CD14-positive monocyte (primary cell): ENCODE measurements around the gene ISCA1. TPM values are rescaled to one million over a fixed set of nuclear protein-coding genes. Genes with fewer than 3 reads are reported as not detected.
A peak's percentile ranks its signal among the peaks of the same experiment; 100 is the strongest.

Source experiments
- DNase-seq, 3 donors: peaks; one replicate each; pipeline ENCODE4 v3.0.0-alpha.2; 2011 to 2022
- H2AFZ ChIP-seq: 2 replicates; pipeline ENCODE4 v1.6.0; 2012; ENCODE audit warnings: mild to moderate bottlenecking, low read depth, low read length, inconsistent platforms; ENCODE audit not compliant: insufficient read depth, poor library complexity, severe bottlenecking
- H3K27ac ChIP-seq, 2 donors: 1 replicate in 1 of 2; 2 replicates in 1 of 2; pipeline ENCODE4 v1.5.1; 2012 to 2013; ENCODE audit warnings: low read length in 2 of 2, control low read depth in 1 of 2, inconsistent platforms in 1 of 2, low read depth in 1 of 2, mild to moderate bottlenecking in 1 of 2
- H3K27me3 ChIP-seq, 2 donors: one replicate each; pipeline versions ENCODE4 v1.6.0 to v1.6.1; 2011 to 2013; ENCODE audit warnings: low read length in 2 of 2; ENCODE audit not compliant: control insufficient read depth in 2 of 2, insufficient read depth in 2 of 2
- H3K36me3 ChIP-seq, 2 donors: replicated peaks in 1 of 2; 1 replicate in 1 of 2; 2 replicates in 1 of 2; pipeline versions ENCODE4 v1.5.1 to v1.6.1; 2012 to 2013; ENCODE audit warnings: low read length in 2 of 2, control low read depth in 1 of 2, inconsistent platforms in 1 of 2, mild to moderate bottlenecking in 1 of 2; ENCODE audit not compliant: insufficient read depth in 2 of 2, control insufficient read depth in 1 of 2
- H3K4me1 ChIP-seq, 2 donors: 1 replicate in 1 of 2; 2 replicates in 1 of 2; pipeline versions ENCODE4 v1.5.1 to v1.6.1; 2012 to 2013; ENCODE audit warnings: low read length in 2 of 2, control low read depth in 1 of 2, inconsistent platforms in 1 of 2, mild to moderate bottlenecking in 1 of 2, moderate library complexity in 1 of 2; ENCODE audit not compliant: insufficient read depth in 2 of 2, control insufficient read depth in 1 of 2
- H3K4me2 ChIP-seq: replicated peaks from 2 replicates; pipeline ENCODE3; 2012; ENCODE audit warnings: low read length, moderate library complexity, mild to moderate bottlenecking; ENCODE audit not compliant: poor library complexity, severe bottlenecking; ENCODE audit errors: extremely low read depth
- H3K4me3 ChIP-seq, 3 experiments: fragments of 200-600 bp in 1 of 3; sonication (generic) in 1 of 3; replicated peaks in 1 of 3; 1 replicate in 2 of 3; 2 replicates in 1 of 3; pipeline ENCODE4 v1.5.1; 2011 to 2013; ENCODE audit warnings: low read length in 3 of 3, mild to moderate bottlenecking in 3 of 3, control low read depth in 2 of 3, low read depth in 2 of 3, inconsistent platforms in 1 of 3, moderate library complexity in 1 of 3
- H3K79me2 ChIP-seq: 2 replicates; pipeline ENCODE4 v1.6.0; 2012; ENCODE audit warnings: mild to moderate bottlenecking, control low read depth, inconsistent platforms, low read length, moderate library complexity; ENCODE audit not compliant: insufficient read depth
- H3K9ac ChIP-seq: 2 replicates; pipeline ENCODE4 v1.6.0; 2017; ENCODE audit warnings: low read length, mild to moderate bottlenecking; ENCODE audit not compliant: insufficient read depth, poor library complexity, severe bottlenecking
- H3K9me3 ChIP-seq, 2 donors: replicated peaks in 1 of 2; 1 replicate in 1 of 2; 2 replicates in 1 of 2; pipeline versions ENCODE4 v1.5.1 to v1.6.1; 2012 to 2013; ENCODE audit warnings: low read length in 2 of 2, control low read depth in 1 of 2; ENCODE audit not compliant: control insufficient read depth in 1 of 2, insufficient read depth in 1 of 2
- H4K20me1 ChIP-seq: 2 replicates; pipeline ENCODE4 v1.6.0; 2012; ENCODE audit warnings: mild to moderate bottlenecking, low read length, control low read depth, moderate library complexity; ENCODE audit not compliant: insufficient read depth
- H3K27ac Mint-ChIP-seq, 7 donors: one replicate each; pipeline ENCODE4 v1.8.0; 2020; ENCODE audit warnings: mild to moderate bottlenecking in 7 of 7, mixed read lengths in 7 of 7, moderate library complexity in 6 of 7, inconsistent platforms in 2 of 7
- H3K27me3 Mint-ChIP-seq, 3 donors: one replicate each; pipeline ENCODE4 v1.8.0; 2021 to 2022; ENCODE audit warnings: low read depth in 3 of 3, mild to moderate bottlenecking in 3 of 3, mixed read lengths in 3 of 3, moderate library complexity in 3 of 3, inconsistent platforms in 1 of 3
- H3K36me3 Mint-ChIP-seq, 2 donors: one replicate each; pipeline ENCODE4 v1.8.0; 2020; ENCODE audit warnings: mixed read lengths in 2 of 2, inconsistent platforms in 1 of 2, mild to moderate bottlenecking in 1 of 2
- H3K4me1 Mint-ChIP-seq: one replicate; pipeline ENCODE4 v1.8.0; 2020; ENCODE audit warnings: mild to moderate bottlenecking, mixed read lengths
- H3K4me3 Mint-ChIP-seq, 2 donors: one replicate each; pipeline ENCODE4 v1.8.0; 2020; ENCODE audit warnings: mild to moderate bottlenecking in 2 of 2, mixed read lengths in 2 of 2, moderate library complexity in 1 of 2
- H3K9me3 Mint-ChIP-seq, 7 donors: one replicate each; pipeline ENCODE4 v1.8.0; 2020 to 2022; ENCODE audit warnings: mixed read lengths in 7 of 7, mild to moderate bottlenecking in 6 of 7, moderate library complexity in 6 of 7, inconsistent platforms in 2 of 7
- CTCF ChIP-seq: fragments of 200-600 bp; IDR thresholded peaks from one replicate; pipeline ENCODE4 v1.8.0; 2022; ENCODE audit warnings: antibody characterized with exemption, mild to moderate bottlenecking
- WGBS: methylation state at CpG from one replicate; pipeline ENCODE4 v1.1.5; 2013; ENCODE audit warnings: missing lambda C conversion rate; ENCODE audit not compliant: insufficient coverage; 5-methylcytosine and 5-hydroxymethylcytosine counted together
- intact Hi-C, 2 donors: fragments of 100-400 bp; cut with micrococcal nuclease; formaldehyde crosslinking; loops; one replicate each; pipeline versions ENCODE4 v1.15.0 to v1.15.1; 2023
- polyA plus RNA-seq, 3 donors: library from polyadenylated mRNA; depleted of rRNA in 1 of 3; unstranded in 2 of 3; stranded (reverse) in 1 of 3; fragments of 300-500 nt in 2 of 3; fragments of >200 nt in 1 of 3; fragmentation: Illumina TruSeq in 2 of 3; gene quantifications; 1 replicate in 2 of 3; 2 replicates in 1 of 3; pipeline ENCODE4 v1.2.3, GENCODE V29; 2012 to 2021

ISCA1 gene
- polyA plus RNA-seq, 3 donors, result 13.2 to 46.7 (median 36.9) TPM

DNA sequence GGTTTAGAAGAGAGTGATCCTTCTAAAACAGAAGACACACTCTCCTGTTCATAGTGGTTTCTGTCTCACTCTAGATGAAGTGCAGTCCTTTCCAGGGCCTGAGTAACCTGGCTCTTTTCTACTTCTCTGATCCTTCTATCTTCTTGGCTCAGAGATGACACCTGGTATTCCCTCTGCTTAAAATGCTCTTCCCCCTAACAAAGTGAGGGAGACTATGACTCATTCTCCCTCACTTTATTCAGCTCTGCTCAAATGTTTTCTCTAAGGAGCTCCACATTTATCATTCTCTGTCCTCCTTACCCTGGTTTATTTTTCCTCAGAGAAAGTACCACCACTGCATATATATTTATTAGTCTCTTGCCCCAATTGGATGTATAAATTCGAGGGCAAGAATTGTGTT lies 47.3 kb upstream of the ISCA1 start:
- no peak overlapping the region for H3K4me2 ChIP-seq
- H3K4me1 Mint-ChIP-seq, result no peaks in the 10 kb centered on the region
- no peaks in the 10 kb centered on the region for H3K9me3 ChIP-seq
- H2AFZ ChIP-seq, result no peak overlapping the region
- no peaks in the 10 kb centered on the region for H3K4me1 ChIP-seq
- no peak overlapping the region for H3K4me3 ChIP-seq
- H4K20me1 ChIP-seq, result peaks cover 75% of the 10 kb centered on the region
- DNase-seq, result no peak
- H3K9me3 Mint-ChIP-seq, result peaks cover 0 to 2% (median 0%) of the 10 kb centered on the region in 7 donors
- no peaks in the 10 kb centered on the region for H3K27me3 Mint-ChIP-seq
- H3K36me3 Mint-ChIP-seq, result peaks cover 84 to 93% of the 10 kb centered on the region in 2 donors
- H3K4me3 Mint-ChIP-seq, result no peak overlapping the region
- peak overlapping the region in 2 of 7 donors; percentile 72 to 85 for H3K27ac Mint-ChIP-seq
- no peak overlapping the region for H3K27ac ChIP-seq
- WGBS, result no CpG with 5 or more reads among the region's 1 CpG
- H3K27me3 ChIP-seq, result no peaks in the 10 kb centered on the region
- no peak for TF ChIP-seq CTCF
- H3K9ac ChIP-seq, result no peak overlapping the region
- intact Hi-C loops, result loop anchor here in 1 of 2 donors (10.0 kb wide), 1 partner anchor 45 kb away; the partner anchor contains the start of gene ISCA1
- peaks cover 83 to 100% of the 10 kb centered on the region in 2 donors for H3K36me3 ChIP-seq
- no peaks in the 10 kb centered on the region for H3K79me2 ChIP-seq

GRCh38 chr9:86328156-86328555 lies 45.8 kb upstream of the ISCA1 start:
- no peak overlapping the region for H3K4me3 ChIP-seq
- H2AFZ ChIP-seq, result no peak overlapping the region
- Mint-ChIP-seq H3K36me3 (peaks cover 84 to 93% of the 10 kb centered on the region in 2 donors), H3K9me3 (no peaks in the 10 kb centered on the region), H3K27me3 (no peaks in the 10 kb centered on the region), H3K27ac (no peak overlapping the region), H3K4me1 (peaks cover 2% of the 10 kb centered on the region), H3K4me3 (no peak overlapping the region)
- intact Hi-C loops, result no loop called here
- no peaks in the 10 kb centered on the region for H3K79me2 ChIP-seq
- H3K4me2 ChIP-seq, result no peak overlapping the region
- no peaks in the 10 kb centered on the region for H3K27me3 ChIP-seq
- no peak for DNase-seq
- no peak overlapping the region for H3K9ac ChIP-seq
- peaks cover 82% of the 10 kb centered on the region for H4K20me1 ChIP-seq
- no peak for TF ChIP-seq CTCF
- H3K4me1 ChIP-seq, result no peaks in the 10 kb centered on the region
- H3K9me3 ChIP-seq, result no peaks in the 10 kb centered on the region
- H3K27ac ChIP-seq, result no peak overlapping the region
- H3K36me3 ChIP-seq, result peaks cover 87 to 100% of the 10 kb centered on the region in 2 donors
- no CpG with 5 or more reads among the region's 4 CpGs for WGBS
